ENCODE results near the gene BICC1. TPM values are rescaled to one million over a fixed set of nuclear protein-coding genes. Genes with fewer than 3 reads are reported as not detected.

Gene BICC1
- total and polyA plus RNA-seq, 2 experiments from 2014 or later, result 5.8 to 20.4 TPM

GRCh38 chr10:58477122-58477521 lies 35.5 kb upstream of the BICC1 start:
- no peak for DNase-seq (ENCODE audit: low spot score)
- no peak overlapping the region for H3K4me2 ChIP-seq
- no peaks in the 10 kb centered on the region for H3K79me2 ChIP-seq
- no peak overlapping the region for H3K27ac ChIP-seq
- H3K9me3 ChIP-seq (ENCODE audit: low read depth), result no peaks in the 10 kb centered on the region
- no peaks in the 10 kb centered on the region for H4K20me1 ChIP-seq (ENCODE audit: insufficient read depth, poor library complexity, severe bottlenecking)
- no peak for TF ChIP-seq EZH2 (IDR thresholded peaks at IDR 0.05; ENCODE audit: borderline replicate concordance)
- no peak for TF ChIP-seq EZH2phosphoT487 (IDR thresholded peaks at IDR 0.05; ENCODE audit: low read depth, severe bottlenecking, unreplicated experiment)
- no peak for TF ChIP-seq CTCF (IDR thresholded peaks at IDR 0.05; ENCODE audit: poor library complexity)
- H3K4me3 ChIP-seq, result no peak overlapping the region
- H2AFZ ChIP-seq, result no peak overlapping the region
- H3K9me2 ChIP-seq (replicated peaks; ENCODE audit: insufficient read depth), result no peaks in the 10 kb centered on the region
- H3K4me1 ChIP-seq (ENCODE audit: insufficient read depth), result peaks cover 5% of the 10 kb centered on the region
- H3K27me3 ChIP-seq, result no peaks in the 10 kb centered on the region
- 78% methylated on average over 2 of the region's 2 CpGs for WGBS (ENCODE audit: low lambda C conversion rate, missing lambda C conversion rate)
- H3K36me3 ChIP-seq (replicated peaks; ENCODE audit: insufficient read depth, low read depth), result no peaks in the 10 kb centered on the region

GRCh38 chr10:58477902-58478301 lies 34.8 kb upstream of the BICC1 start:
- no peaks in the 10 kb centered on the region for H3K36me3 ChIP-seq (replicated peaks; ENCODE audit: insufficient read depth, low read depth)
- no peaks in the 10 kb centered on the region for H3K27me3 ChIP-seq
- no peak overlapping the region for H2AFZ ChIP-seq
- DNase-seq (ENCODE audit: low spot score), result no peak
- H4K20me1 ChIP-seq (ENCODE audit: insufficient read depth, poor library complexity, severe bottlenecking), result no peaks in the 10 kb centered on the region
- no peak overlapping the region for H3K4me3 ChIP-seq
- no peaks in the 10 kb centered on the region for H3K79me2 ChIP-seq
- peaks cover 5% of the 10 kb centered on the region for H3K4me1 ChIP-seq (ENCODE audit: insufficient read depth)
- H3K9me3 ChIP-seq (ENCODE audit: low read depth), result no peaks in the 10 kb centered on the region
- no peak overlapping the region for H3K27ac ChIP-seq
- no peak for TF ChIP-seq EZH2phosphoT487 (IDR thresholded peaks at IDR 0.05; ENCODE audit: low read depth, severe bottlenecking, unreplicated experiment)
- no peak for TF ChIP-seq EZH2 (IDR thresholded peaks at IDR 0.05; ENCODE audit: borderline replicate concordance)
- no peak for TF ChIP-seq CTCF (IDR thresholded peaks at IDR 0.05; ENCODE audit: poor library complexity)
- H3K4me2 ChIP-seq, result no peak overlapping the region
- no peaks in the 10 kb centered on the region for H3K9me2 ChIP-seq (replicated peaks; ENCODE audit: insufficient read depth)
- WGBS (ENCODE audit: low lambda C conversion rate, missing lambda C conversion rate), result 88% methylated on average over 2 of the region's 2 CpGs

- no peak overlapping the region for H2AFZ ChIP-seq
- no peaks in the 10 kb centered on the region for H3K9me3 ChIP-seq (ENCODE audit: low read depth)
- WGBS (ENCODE audit: low lambda C conversion rate, missing lambda C conversion rate), result 85% methylated on average over 2 of the region's 2 CpGs
- no peak overlapping the region for H3K4me2 ChIP-seq
- no peaks in the 10 kb centered on the region for H3K27me3 ChIP-seq
- H3K4me1 ChIP-seq (ENCODE audit: insufficient read depth), result peaks cover 5% of the 10 kb centered on the region
- TF ChIP-seq EZH2 (IDR thresholded peaks at IDR 0.05; ENCODE audit: borderline replicate concordance), result no peak
- no peak for TF ChIP-seq EZH2phosphoT487 (IDR thresholded peaks at IDR 0.05; ENCODE audit: low read depth, severe bottlenecking, unreplicated experiment)
- no peak for TF ChIP-seq CTCF (IDR thresholded peaks at IDR 0.05; ENCODE audit: poor library complexity)
- H3K27ac ChIP-seq, result no peak overlapping the region
- no peaks in the 10 kb centered on the region for H3K79me2 ChIP-seq
- DNase-seq (ENCODE audit: low spot score), result no peak
- no peaks in the 10 kb centered on the region for H3K9me2 ChIP-seq (replicated peaks; ENCODE audit: insufficient read depth)
- no peaks in the 10 kb centered on the region for H4K20me1 ChIP-seq (ENCODE audit: insufficient read depth, poor library complexity, severe bottlenecking)
- H3K4me3 ChIP-seq, result no peak overlapping the region
- no peaks in the 10 kb centered on the region for H3K36me3 ChIP-seq (replicated peaks; ENCODE audit: insufficient read depth, low read depth)
These were observed 33.6 kb upstream of the BICC1 start for GRCh38 chr10:58479045-58479444.

GRCh38 chr10:58480321-58480720 lies 32.4 kb upstream of the BICC1 start:
- Histone ChIP-seq H3K9me2 (replicated peaks; ENCODE audit: insufficient read depth) (no peaks in the 10 kb centered on the region), H4K20me1 (ENCODE audit: insufficient read depth, poor library complexity, severe bottlenecking) (no peaks in the 10 kb centered on the region), H3K4me2 (no peak overlapping the region), H3K27ac (no peak overlapping the region), H3K36me3 (replicated peaks; ENCODE audit: insufficient read depth, low read depth) (no peaks in the 10 kb centered on the region), H3K9me3 (ENCODE audit: low read depth) (no peaks in the 10 kb centered on the region), H3K79me2 (no peaks in the 10 kb centered on the region), H2AFZ (no peak overlapping the region), H3K27me3 (no peaks in the 10 kb centered on the region), H3K4me3 (no peak overlapping the region), H3K4me1 (ENCODE audit: insufficient read depth) (peaks cover 4% of the 10 kb centered on the region)
- TF ChIP-seq EZH2 (IDR thresholded peaks at IDR 0.05; ENCODE audit: borderline replicate concordance) (no peak), EZH2phosphoT487 (IDR thresholded peaks at IDR 0.05; ENCODE audit: low read depth, severe bottlenecking, unreplicated experiment) (no peak)
- WGBS (ENCODE audit: low lambda C conversion rate, missing lambda C conversion rate), result 67% methylated on average over 3 of the region's 3 CpGs
- no peak for DNase-seq (ENCODE audit: low spot score)
